HG03097 (cell line): ENCODE results near the gene THAP3.
"Not testable (repeated sequence)": the region's sequence is repeated elsewhere in the genome, so short reads cannot be mapped to it uniquely, and the experiment has no call there.

Experiments used
- ATAC-seq: cut with Tn5 transposase; IDR thresholded peaks from one replicate; pipeline ENCODE4 v1.9.1; 2021; ENCODE audit not compliant: unreplicated experiment, low FRiP score

Gene THAP3

GRCh38 chr1:6632588-6633514, 8.2 kb downstream of the THAP3 start:
- no peak for ATAC-seq

GRCh38 chr1:6634371-6635052, 9.8 kb downstream of the THAP3 start:
- ATAC-seq: no peak

- no peak for ATAC-seq
These were observed 10.7 kb downstream of the THAP3 start for GRCh38 chr1:6635161-6635909.

GRCh38 chr1:6635910-6636760, 11.5 kb downstream of the THAP3 start:
- ATAC-seq: no peak

- ATAC-seq: not testable (repeated sequence)
These were observed 12.1 kb downstream of the THAP3 start for GRCh38 chr1:6636778-6637177.

GRCh38 chr1:6637770-6638169, 13.1 kb downstream of the THAP3 start:
- no peak for ATAC-seq

- ATAC-seq: no peak
These were observed 13.6 kb downstream of the THAP3 start for GRCh38 chr1:6638226-6638625.

- ATAC-seq: not testable (repeated sequence)
These were observed 16.2 kb downstream of the THAP3 start for GRCh38 chr1:6640867-6641266.

- ATAC-seq: no peak
These were observed 20.4 kb downstream of the THAP3 start for GRCh38 chr1:6645018-6645417.

- ATAC-seq: no peak
These were observed 22.0 kb downstream of the THAP3 start for GRCh38 chr1:6646499-6647148.

GRCh38 chr1:6648556-6648955, 23.9 kb downstream of the THAP3 start:
- ATAC-seq: no peak

GRCh38 chr1:6651909-6652308, 27.2 kb downstream of the THAP3 start:
- no peak for ATAC-seq

GRCh38 chr1:6652986-6653385, 28.3 kb downstream of the THAP3 start:
- no peak for ATAC-seq

GRCh38 chr1:6653436-6654290, 29.0 kb downstream of the THAP3 start:
- ATAC-seq: no peak

- ATAC-seq: no peak
These were observed 32.5 kb downstream of the THAP3 start for GRCh38 chr1:6657138-6657537.

GRCh38 chr1:6658359-6659060, 33.8 kb downstream of the THAP3 start:
- ATAC-seq: no peak

- no peak for ATAC-seq
These were observed 35.9 kb downstream of the THAP3 start for GRCh38 chr1:6660415-6661049.

GRCh38 chr1:6662468-6662867, 37.8 kb downstream of the THAP3 start:
- not testable (repeated sequence) for ATAC-seq
